ENCODE data around the gene GNG4. TPM values are rescaled to one million over a fixed set of nuclear protein-coding genes. Genes with fewer than 3 reads are reported as not detected.

GNG4 gene
- total and polyA plus RNA-seq, 2 of the 4 experiments (the other 2 are of a cell fraction) = 0.18 to 0.29 TPM

DNA sequence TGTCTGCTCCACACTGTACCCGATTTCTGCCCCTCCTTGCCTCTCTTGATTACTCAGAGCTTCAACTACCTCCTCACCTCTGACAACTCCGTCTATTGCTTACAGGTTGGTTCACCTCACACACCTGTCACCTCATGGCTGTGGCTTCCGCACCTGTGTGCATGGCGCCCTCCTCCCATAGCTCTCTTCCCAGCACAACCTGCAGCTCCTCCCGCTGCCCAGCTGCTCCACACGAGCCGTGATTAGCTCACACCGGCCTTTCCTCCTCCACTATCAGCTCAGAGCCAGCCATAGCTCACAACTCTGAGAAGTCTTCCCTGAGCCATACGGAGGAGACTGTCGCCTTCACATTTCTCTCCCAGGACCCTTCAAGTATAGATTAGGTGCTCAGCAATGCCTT lies 67.5 kb downstream of the GNG4 start:
- no peak overlapping the region for H3K9ac ChIP-seq (ENCODE audit: low read depth, low read length)
- peaks cover 3% of the 10 kb centered on the region; the same call in 1 of the 2 replicates for H3K9me1 ChIP-seq (ENCODE audit: insufficient read depth, low read length)
- in situ Hi-C loops (cut with MboI; ENCODE audit: low sequenced_read_pairs) (no loop called here), dilution Hi-C loops (cut with HindIII; ENCODE audit: low sequenced_read_pairs, unreplicated experiment) (no loop called here), intact Hi-C loops (cut with micrococcal nuclease) (no loop called here)
- no peak overlapping the region for H2BK120ac ChIP-seq (ENCODE audit: low read depth, low read length)
- ChIA-PET CTCF (no interaction called here), POLR2A (ENCODE audit: unreplicated experiment) (no interaction called here)
- no peak overlapping the region for H3K4me3 ChIP-seq (ENCODE audit: insufficient read depth, low read depth, low read length)
- H3K9me3 ChIP-seq (ENCODE audit: control insufficient read depth, insufficient read depth, low read length) = no peaks in the 10 kb centered on the region
- peaks cover 9% of the 10 kb centered on the region for H3K27me3 ChIP-seq (ENCODE audit: control insufficient read depth, insufficient read depth, low read length)
- no peak overlapping the region for H2BK20ac ChIP-seq (ENCODE audit: low read depth, low read length)
- no peaks in the 10 kb centered on the region for H4K20me1 ChIP-seq (ENCODE audit: insufficient read depth, low read length)
- no peaks in the 10 kb centered on the region for H3K4me1 ChIP-seq (ENCODE audit: control insufficient read depth, insufficient read depth, low read length)
- no peak overlapping the region for H3K56ac ChIP-seq (ENCODE audit: extremely low read depth, insufficient read depth, low read length)
- no peak overlapping the region for H3K27ac ChIP-seq (ENCODE audit: insufficient read depth, low read length)
- no peak overlapping the region for H2BK5ac ChIP-seq (ENCODE audit: low read depth, low read length, poor library complexity, severe bottlenecking)
- no peak overlapping the region for H2BK15ac ChIP-seq (ENCODE audit: low read depth, low read length)
- 75% methylated on average over 10 of the region's 10 CpGs; no CpG with 5 or more reads in 1 of the 2 experiments for WGBS, 2 experiments (ENCODE audit: extremely low coverage in 2 of 2, insufficient read length in 1 of 2)
- no peak overlapping the region for H4K8ac ChIP-seq (ENCODE audit: low read depth in 2 of 2, low read length in 2 of 2)
- ATAC-seq (ENCODE audit: low read depth) = no peak
- TF ChIP-seq SMC3 (IDR thresholded peaks at IDR 0.05; ENCODE audit: low read depth, low read length) (no peak), CEBPB (IDR thresholded peaks at IDR 0.05; ENCODE audit: low read depth, low read length) (no peak), NFE2L2 (IDR thresholded peaks at IDR 0.05; ENCODE audit: low read depth, low read length) (no peak), RAD21 (IDR thresholded peaks at IDR 0.05; ENCODE audit: low read length) (no peak)
- TF ChIP-seq, protein P1, sequence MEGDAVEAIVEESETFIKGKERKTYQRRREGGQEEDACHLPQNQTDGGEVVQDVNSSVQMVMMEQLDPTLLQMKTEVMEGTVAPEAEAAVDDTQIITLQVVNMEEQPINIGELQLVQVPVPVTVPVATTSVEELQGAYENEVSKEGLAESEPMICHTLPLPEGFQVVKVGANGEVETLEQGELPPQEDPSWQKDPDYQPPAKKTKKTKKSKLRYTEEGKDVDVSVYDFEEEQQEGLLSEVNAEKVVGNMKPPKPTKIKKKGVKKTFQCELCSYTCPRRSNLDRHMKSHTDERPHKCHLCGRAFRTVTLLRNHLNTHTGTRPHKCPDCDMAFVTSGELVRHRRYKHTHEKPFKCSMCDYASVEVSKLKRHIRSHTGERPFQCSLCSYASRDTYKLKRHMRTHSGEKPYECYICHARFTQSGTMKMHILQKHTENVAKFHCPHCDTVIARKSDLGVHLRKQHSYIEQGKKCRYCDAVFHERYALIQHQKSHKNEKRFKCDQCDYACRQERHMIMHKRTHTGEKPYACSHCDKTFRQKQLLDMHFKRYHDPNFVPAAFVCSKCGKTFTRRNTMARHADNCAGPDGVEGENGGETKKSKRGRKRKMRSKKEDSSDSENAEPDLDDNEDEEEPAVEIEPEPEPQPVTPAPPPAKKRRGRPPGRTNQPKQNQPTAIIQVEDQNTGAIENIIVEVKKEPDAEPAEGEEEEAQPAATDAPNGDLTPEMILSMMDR (conservative IDR thresholded peaks at IDR 0.05; ENCODE audit: low read depth, low read length) = no peak
- H3K23ac ChIP-seq (ENCODE audit: low read depth, low read length) = no peak overlapping the region
- DNase-seq = no peak
- no TSS peak for BruUV-seq (replicated peaks)
- H3K36me3 ChIP-seq (ENCODE audit: control insufficient read depth, insufficient read depth, low read length) = no peaks in the 10 kb centered on the region
- H4K91ac ChIP-seq (ENCODE audit: insufficient read depth, low read depth, low read length) = no peak overlapping the region
- H3K18ac ChIP-seq (ENCODE audit: low read depth, low read length) = no peak overlapping the region
- H3K4ac ChIP-seq (ENCODE audit: low read depth, low read length) = no peak overlapping the region
- H2AK5ac ChIP-seq (ENCODE audit: low read depth, low read length) = no peak overlapping the region
- H3K4me2 ChIP-seq (ENCODE audit: low read depth, low read length) = no peak overlapping the region
- H4K5ac ChIP-seq (ENCODE audit: low read depth, low read length) = no peak overlapping the region
- H3K79me1 ChIP-seq (ENCODE audit: low read depth in 1 of 2, low read length in 2 of 2) = no peaks in the 10 kb centered on the region
- H2AFZ ChIP-seq (replicated peaks; ENCODE audit: low read length, poor library complexity) = no peak overlapping the region
- H3K14ac ChIP-seq (replicated peaks; ENCODE audit: low read depth, low read length) = no peak overlapping the region
- no peak overlapping the region for H2AK9ac ChIP-seq (replicated peaks; ENCODE audit: low read depth, low read length, poor library complexity)
